Uterus (tissue), 4 donors: Measurements from ENCODE around the gene MYL10. TPM values are rescaled to one million over a fixed set of nuclear protein-coding genes. Genes with fewer than 3 reads are reported as not detected.

Experiments used
- DNase-seq, 2 donors: peaks; one replicate each; pipeline ENCODE4 v3.0.0-alpha.2; 2019 to 2020
- H3K27ac ChIP-seq, 2 donors: fragments of 200-600 bp; sonication (generic); 1 replicate in 1 of 2; 2 replicates in 1 of 2; pipeline ENCODE4 v1.5.1; 2016 to 2018
- H3K27me3 ChIP-seq, 2 donors: fragments of 200-600 bp; sonication (generic); one replicate each; pipeline ENCODE4 v1.5.1; 2018 to 2019; ENCODE audit warnings: control low read depth in 1 of 2
- H3K36me3 ChIP-seq, 2 donors: fragments of 200-600 bp; sonication (generic); one replicate each; pipeline ENCODE4 v1.5.1; 2019; ENCODE audit warnings: control low read depth in 1 of 2
- H3K4me1 ChIP-seq, 2 donors: fragments of 200-600 bp; sonication (generic); one replicate each; pipeline ENCODE4 v1.5.1; 2018 to 2019; ENCODE audit warnings: control low read depth in 1 of 2
- H3K4me3 ChIP-seq, 2 donors: fragments of 200-600 bp; sonication (generic); 1 replicate in 1 of 2; 2 replicates in 1 of 2; pipeline ENCODE4 v1.5.1; 2018 to 2019; ENCODE audit warnings: mild to moderate bottlenecking in 1 of 2
- H3K9me3 ChIP-seq, 2 donors: fragments of 200-600 bp; sonication (generic); one replicate each; pipeline ENCODE4 v1.5.1; 2019; ENCODE audit warnings: control low read depth in 1 of 2
- POLR2A ChIP-seq, 2 donors: fragments of 450-650 bp; IDR thresholded peaks; one replicate each; pipeline ENCODE4 v1.6.1; 2016; ENCODE audit warnings: antibody characterized with exemption in 2 of 2, mild to moderate bottlenecking in 1 of 2, moderate library complexity in 1 of 2
- intact Hi-C: fragments of 100-400 bp; cut with DNase I; formaldehyde crosslinking; loops from one replicate; pipeline ENCODE4 v1.15.1; 2023; ENCODE audit warnings: low total_unique reads
- total RNA-seq, 4 donors: library from RNA; depleted of rRNA in 3 of 4; stranded (reverse); fragments of >200 nt in 3 of 4; gene quantifications; one replicate each; pipeline versions ENCODE4 v1.1.0 to v1.2.4, GENCODE V29; 2014 to 2023
- TF ChIP-seq, protein P1 (sequence below), 4 experiments: fragments of 200-600 bp in 2 of 4; fragments of 450-650 bp in 2 of 4; sonication (generic) in 2 of 4; IDR thresholded peaks; one replicate each; pipeline ENCODE4 v1.5.1; 2016 to 2019; ENCODE audit warnings: antibody characterized with exemption in 4 of 4, mild to moderate bottlenecking in 2 of 4, moderate library complexity in 1 of 4
- donor health status: DM: yes; HTN: yes; CAD: no.

The MYL10 gene
- total RNA-seq, 4 donors from 2014 or later: not detected

GRCh38 chr7:101625031-101625791 is 3.9 kb downstream of the MYL10 start:
- H3K36me3 ChIP-seq: no peaks in the 10 kb centered on the region
- H3K9me3 ChIP-seq: no peaks in the 10 kb centered on the region
- H3K4me1 ChIP-seq: no peaks in the 10 kb centered on the region
- DNase-seq: no peak
- no peak overlapping the region for H3K27ac ChIP-seq
- TF ChIP-seq POLR2A (IDR thresholded peaks at IDR 0.05): no peak
- H3K27me3 ChIP-seq: no peaks in the 10 kb centered on the region
- no peak overlapping the region for H3K4me3 ChIP-seq
- intact Hi-C loops: no loop called here

DNA sequence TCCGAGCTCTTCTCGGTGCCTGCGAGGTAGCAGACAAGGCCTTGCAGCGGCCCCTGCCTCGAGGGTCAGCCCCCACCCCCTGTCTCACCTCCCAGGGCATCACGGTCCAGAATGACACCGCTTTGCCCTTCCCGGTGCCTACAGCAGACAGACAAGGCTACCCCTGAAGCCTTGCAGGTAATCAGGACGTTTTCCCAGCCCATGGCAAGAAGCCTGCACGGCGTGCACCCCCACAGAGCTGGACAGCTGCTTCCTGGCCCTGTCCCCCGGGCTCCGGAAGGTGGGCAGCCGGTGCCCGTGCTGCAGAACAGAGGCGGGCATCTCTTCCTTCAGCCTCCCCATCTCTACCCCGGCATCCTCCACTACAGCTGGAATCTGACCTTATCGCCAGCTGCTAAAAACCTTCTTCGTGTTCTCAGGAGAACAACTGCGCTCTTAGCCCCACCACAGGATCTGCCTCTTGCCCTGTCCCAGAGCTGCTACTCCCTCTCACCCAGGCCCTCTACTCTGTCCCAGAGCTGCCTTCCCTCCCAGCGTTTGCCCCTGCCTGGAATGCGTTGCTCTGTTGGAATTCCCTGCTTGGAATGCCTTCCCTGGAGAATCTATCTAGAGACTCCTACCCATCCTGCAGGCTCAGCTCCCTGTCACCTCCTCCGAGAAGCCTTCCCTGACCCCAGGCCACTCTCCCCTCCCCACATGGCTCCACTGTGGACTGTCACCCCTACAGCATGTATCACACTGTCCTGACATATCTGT is 4.7 kb downstream of the MYL10 start:
- Histone ChIP-seq H3K4me1 (no peaks in the 10 kb centered on the region), H3K36me3 (no peaks in the 10 kb centered on the region), H3K4me3 (no peak overlapping the region), H3K27me3 (no peaks in the 10 kb centered on the region), H3K9me3 (no peaks in the 10 kb centered on the region), H3K27ac (no peak overlapping the region)
- no peak for DNase-seq
- intact Hi-C loops: no loop called here
- TF ChIP-seq, protein P1, sequence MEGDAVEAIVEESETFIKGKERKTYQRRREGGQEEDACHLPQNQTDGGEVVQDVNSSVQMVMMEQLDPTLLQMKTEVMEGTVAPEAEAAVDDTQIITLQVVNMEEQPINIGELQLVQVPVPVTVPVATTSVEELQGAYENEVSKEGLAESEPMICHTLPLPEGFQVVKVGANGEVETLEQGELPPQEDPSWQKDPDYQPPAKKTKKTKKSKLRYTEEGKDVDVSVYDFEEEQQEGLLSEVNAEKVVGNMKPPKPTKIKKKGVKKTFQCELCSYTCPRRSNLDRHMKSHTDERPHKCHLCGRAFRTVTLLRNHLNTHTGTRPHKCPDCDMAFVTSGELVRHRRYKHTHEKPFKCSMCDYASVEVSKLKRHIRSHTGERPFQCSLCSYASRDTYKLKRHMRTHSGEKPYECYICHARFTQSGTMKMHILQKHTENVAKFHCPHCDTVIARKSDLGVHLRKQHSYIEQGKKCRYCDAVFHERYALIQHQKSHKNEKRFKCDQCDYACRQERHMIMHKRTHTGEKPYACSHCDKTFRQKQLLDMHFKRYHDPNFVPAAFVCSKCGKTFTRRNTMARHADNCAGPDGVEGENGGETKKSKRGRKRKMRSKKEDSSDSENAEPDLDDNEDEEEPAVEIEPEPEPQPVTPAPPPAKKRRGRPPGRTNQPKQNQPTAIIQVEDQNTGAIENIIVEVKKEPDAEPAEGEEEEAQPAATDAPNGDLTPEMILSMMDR (IDR thresholded peaks at IDR 0.05): no peak
- no peak for TF ChIP-seq POLR2A (IDR thresholded peaks at IDR 0.05)

DNA sequence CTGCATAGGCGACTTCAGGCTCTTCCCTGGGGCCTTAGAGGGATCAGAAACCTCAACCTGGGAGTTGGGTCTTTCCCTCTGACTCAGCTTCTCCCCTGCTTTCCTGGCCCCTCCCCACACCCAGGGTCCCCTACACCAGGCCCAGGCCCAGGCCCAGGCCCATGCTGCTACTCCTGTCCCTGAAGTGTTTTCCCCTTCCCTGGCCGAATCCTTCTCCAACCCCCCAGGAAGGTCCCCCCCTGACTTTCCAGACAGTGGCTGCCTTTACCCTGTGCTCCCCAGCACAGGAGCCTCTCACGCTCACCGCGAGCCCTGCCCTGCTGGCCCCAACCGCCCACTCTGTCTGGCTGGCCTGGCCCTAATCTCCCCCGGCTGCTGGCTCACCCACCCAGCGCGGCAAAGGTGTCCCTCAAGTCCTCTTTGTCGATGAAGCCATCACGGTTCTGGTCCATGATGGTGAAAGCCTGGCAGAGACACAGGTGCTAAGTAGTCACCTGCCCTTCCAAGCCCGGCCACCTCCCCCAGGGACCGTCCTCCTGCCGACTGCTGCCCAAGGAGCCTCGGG is 6.4 kb downstream of the MYL10 start:
- intact Hi-C loops: no loop called here
- no peak overlapping the region for H3K4me3 ChIP-seq
- no peak for DNase-seq
- no peaks in the 10 kb centered on the region for H3K9me3 ChIP-seq
- TF ChIP-seq POLR2A (IDR thresholded peaks at IDR 0.05): no peak
- TF ChIP-seq, protein P1 (IDR thresholded peaks at IDR 0.05): no peak
- no peaks in the 10 kb centered on the region for H3K4me1 ChIP-seq
- H3K27ac ChIP-seq: no peak overlapping the region
- H3K36me3 ChIP-seq: no peaks in the 10 kb centered on the region
- H3K27me3 ChIP-seq: no peaks in the 10 kb centered on the region

DNA sequence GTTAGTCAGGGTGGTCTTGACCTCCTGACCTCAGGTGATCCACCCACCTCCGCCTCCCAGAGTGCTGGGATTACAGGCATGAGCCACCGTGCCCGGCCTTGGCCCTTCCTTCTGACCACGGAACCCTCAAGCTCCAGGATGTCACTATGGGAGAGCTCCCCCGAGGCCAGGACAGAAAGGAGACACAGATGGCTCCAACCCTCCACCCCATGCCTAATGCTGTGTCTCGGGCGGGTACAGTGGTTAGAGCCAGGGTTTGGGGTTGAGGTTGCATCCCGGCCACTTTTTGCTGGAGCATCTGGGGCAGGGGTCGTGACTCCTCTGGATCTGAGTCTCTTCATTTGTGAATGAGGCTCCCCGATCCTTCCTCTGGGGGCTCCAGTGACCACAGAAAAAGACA is 8.1 kb downstream of the MYL10 start:
- Histone ChIP-seq H3K9me3 (no peaks in the 10 kb centered on the region), H3K27ac (no peak overlapping the region), H3K36me3 (no peaks in the 10 kb centered on the region), H3K4me1 (no peaks in the 10 kb centered on the region), H3K27me3 (no peaks in the 10 kb centered on the region), H3K4me3 (no peak overlapping the region)
- intact Hi-C loops: no loop called here
- TF ChIP-seq, protein P1 (IDR thresholded peaks at IDR 0.05): no peak
- no peak for TF ChIP-seq POLR2A (IDR thresholded peaks at IDR 0.05)
- no peak for DNase-seq

DNA sequence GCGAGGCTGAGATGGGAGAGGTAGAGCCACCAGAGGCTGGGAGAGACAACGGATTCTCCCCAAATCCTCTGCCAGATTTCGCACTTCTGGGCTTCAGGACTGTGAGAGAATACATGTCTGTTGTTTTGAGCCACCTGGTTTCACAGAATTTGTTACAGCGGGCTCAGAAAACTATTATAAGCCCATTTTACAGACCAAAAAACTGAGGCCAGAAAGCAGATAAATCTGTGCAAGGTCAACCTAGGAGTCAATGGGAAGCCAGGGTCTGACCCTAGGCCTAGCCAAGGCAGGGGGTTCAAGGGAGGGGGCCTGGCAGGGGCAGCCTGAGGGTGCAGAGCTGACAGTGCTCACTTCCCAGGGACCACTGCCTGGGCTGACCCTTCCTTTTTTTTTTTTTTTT is 8.7 kb downstream of the MYL10 start:
- TF ChIP-seq, protein P1 (IDR thresholded peaks at IDR 0.05): no peak
- no peak for TF ChIP-seq POLR2A (IDR thresholded peaks at IDR 0.05)
- Histone ChIP-seq H3K4me1 (no peaks in the 10 kb centered on the region), H3K27ac (no peak overlapping the region), H3K4me3 (no peak overlapping the region), H3K27me3 (no peaks in the 10 kb centered on the region), H3K36me3 (no peaks in the 10 kb centered on the region), H3K9me3 (no peaks in the 10 kb centered on the region)
- DNase-seq: no peak
- intact Hi-C loops: no loop called here
